HG03060 (cell line): ENCODE data around the gene SPRED2.
A peak's percentile ranks its signal among the peaks of the same experiment; 100 is the strongest.

Experiments
- ATAC-seq: cut with Tn5 transposase; IDR thresholded peaks from one replicate; pipeline ENCODE4 v1.9.1; 2021; ENCODE audit warnings: low read depth, moderate number of reproducible peaks; ENCODE audit not compliant: unreplicated experiment

Gene SPRED2

DNA sequence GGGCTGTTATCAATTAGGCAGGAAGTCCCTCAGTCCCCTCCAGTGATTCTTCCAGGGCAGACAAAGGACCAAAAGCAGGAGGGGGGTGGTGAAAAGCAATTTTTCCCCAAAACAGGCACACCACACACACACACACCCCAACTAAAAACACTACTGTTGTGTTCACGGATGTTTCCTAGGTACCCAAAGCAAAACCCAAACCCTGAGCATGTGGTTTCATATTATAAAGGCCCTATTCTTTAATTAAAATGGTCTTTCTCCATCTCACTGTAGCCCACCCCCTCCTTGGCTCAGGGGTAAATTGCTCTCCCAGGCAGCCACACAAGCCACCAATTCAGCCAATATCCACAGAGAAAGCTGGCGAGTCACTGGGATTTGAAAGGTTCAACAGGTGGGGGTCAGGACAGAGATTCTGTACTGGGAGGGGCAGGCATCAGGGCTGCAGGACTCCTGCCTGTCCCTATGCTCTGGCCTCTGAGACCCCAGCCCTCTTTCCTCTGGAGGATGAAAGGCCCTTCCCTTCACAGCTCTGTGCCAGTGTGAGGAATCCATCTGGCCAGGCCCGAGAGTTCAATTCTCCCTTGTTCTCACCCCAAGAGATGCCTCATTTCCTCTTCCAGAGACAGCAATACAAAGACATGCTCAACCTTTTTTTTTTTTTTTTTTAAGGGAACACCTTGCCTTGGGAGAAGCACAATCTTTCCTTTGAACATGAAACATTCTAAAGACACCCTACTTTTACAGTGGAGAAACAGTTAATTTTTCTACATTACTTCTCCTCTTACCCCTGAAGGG lies 43.6 kb downstream of the SPRED2 start:
- ATAC-seq, result no peak

DNA sequence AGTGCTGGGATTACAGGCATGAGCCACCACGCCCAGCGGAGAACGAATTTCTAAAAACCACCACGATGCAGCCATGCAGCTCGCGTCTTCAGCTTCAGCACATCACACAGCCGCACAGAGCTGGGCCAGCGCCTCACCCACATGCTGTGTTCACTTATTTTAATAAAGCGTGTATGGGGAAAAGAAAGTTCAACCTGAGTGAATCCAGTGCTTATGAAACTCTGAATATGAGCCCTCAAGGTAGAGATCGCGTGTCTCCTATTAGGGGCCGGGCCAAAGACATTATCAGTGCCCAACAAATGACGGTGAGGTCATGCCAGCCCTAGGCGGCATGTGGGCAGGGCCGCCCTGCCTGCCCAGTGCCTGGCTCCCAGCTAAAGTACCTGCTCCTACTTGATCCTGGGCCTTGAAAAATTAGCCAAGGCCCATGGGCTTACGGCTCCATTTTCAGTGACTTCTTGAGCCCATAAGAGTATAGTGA lies 44.3 kb downstream of the SPRED2 start:
- ATAC-seq, result peak; percentile 82

DNA sequence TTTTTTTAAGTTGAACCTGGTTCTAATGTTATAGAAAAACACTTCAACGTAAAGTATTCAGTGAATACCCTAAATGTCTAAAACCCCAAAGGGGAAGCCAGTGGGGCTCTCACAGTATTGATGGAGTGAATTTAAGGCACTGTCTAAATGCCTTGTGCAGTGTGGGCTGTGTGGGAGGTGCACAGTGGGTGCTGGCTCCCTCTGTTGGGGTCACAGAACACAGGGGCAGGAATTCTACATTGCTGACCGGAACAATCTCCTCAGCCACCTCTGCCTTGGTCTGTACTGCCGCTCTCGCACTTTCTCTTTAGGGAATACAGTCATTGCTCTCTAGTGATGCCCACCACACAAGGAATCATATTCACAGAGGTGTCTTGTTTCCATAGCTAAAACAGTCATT lies 45.4 kb downstream of the SPRED2 start:
- no peak for ATAC-seq

DNA sequence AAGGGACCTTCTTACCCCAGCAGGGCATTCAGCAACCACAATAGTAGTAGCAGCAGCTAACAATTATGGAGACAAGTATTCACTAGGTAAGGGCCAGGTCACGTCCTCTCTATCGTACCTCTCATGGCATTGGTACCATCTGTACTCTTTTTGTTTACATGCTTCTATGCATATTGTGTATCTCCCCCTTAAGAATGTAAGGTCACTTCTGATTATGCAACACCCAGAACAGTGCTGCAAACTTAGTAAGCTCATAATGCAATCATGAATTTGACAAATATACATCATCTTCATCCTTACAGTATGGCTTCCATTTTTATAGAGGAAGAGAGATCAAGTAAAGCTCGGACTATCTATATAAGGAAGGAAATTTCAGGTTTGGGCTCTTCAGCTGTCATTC lies 46.1 kb downstream of the SPRED2 start:
- no peak for ATAC-seq

- no peak for ATAC-seq
These were observed 48.6 kb downstream of the SPRED2 start for GRCh38 chr2:65383541-65384488.

- ATAC-seq, result peak; percentile 64
These were observed 49.5 kb downstream of the SPRED2 start for GRCh38 chr2:65382776-65383357.

DNA sequence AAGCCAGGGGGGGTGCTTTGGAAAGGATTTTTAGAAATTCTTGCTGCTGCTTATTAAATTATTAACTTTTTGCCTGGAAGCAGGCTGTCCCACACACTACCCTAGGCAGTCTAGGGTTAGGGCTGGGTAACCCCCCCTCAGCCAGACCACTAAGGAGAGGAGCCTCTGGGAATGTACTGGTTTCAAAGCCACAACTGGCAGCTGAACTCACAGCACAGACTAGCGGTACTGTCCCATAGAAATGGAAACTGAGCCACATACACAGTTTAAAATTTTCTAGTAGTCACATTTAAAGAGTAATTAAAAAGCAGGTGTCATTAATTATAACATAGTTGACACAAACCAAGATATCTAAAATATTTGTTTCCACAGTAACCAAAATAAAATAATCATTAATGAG lies 50.1 kb downstream of the SPRED2 start:
- no peak for ATAC-seq

GRCh38 chr2:65381607-65382051 lies 50.8 kb downstream of the SPRED2 start:
- ATAC-seq, result no peak

DNA sequence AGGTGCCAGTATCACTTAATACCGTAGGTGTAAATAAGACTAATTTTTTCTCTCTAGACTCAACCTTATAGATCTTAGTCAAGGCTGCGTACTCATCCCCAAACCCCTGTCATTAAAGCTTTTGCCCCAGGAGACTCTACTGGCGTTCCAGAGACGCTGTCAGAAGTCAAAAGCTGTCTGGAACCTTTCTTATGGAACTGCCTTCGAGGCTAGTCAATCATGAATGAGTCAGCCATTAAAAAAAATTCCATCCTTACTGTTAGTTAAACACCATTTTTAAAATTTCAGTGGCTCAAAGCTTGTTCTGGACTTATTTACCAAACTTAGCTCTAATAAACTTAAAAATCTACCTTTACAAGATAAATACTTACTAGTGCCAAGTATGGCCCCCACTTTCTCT lies 52.1 kb downstream of the SPRED2 start:
- no peak for ATAC-seq

GRCh38 chr2:65379721-65380171 lies 52.7 kb downstream of the SPRED2 start:
- ATAC-seq, result no peak

GRCh38 chr2:65379223-65379622 lies 53.2 kb downstream of the SPRED2 start:
- ATAC-seq, result no peak

GRCh38 chr2:65378290-65378689 lies 54.1 kb downstream of the SPRED2 start:
- no peak for ATAC-seq

- ATAC-seq, result no peak
These were observed 54.7 kb downstream of the SPRED2 start for GRCh38 chr2:65377556-65378192.

GRCh38 chr2:65375723-65376122 lies 56.7 kb downstream of the SPRED2 start:
- no peak for ATAC-seq

DNA sequence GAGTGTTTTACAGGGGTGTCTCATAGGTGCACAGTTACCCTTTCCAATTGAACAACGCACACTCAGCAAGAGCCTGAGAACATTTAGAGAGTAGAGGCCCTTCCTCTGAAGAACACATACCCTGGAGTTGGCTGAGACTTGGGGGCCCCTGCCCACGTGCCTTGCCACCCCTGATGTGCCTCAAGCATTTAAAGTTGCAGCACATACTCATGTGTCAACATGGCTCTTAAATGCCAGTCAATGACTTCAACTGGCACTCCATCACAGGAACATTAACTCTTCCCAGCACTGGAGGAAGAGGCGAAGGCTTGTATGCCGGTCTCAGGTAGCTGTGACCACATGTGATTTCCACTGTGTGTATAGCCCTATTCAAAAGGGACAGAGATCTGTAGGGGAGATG lies 57.4 kb downstream of the SPRED2 start:
- ATAC-seq, result no peak

GRCh38 chr2:65374575-65374974 lies 57.8 kb downstream of the SPRED2 start:
- no peak for ATAC-seq

GRCh38 chr2:65373365-65373918 lies 59.0 kb downstream of the SPRED2 start:
- ATAC-seq, result no peak

DNA sequence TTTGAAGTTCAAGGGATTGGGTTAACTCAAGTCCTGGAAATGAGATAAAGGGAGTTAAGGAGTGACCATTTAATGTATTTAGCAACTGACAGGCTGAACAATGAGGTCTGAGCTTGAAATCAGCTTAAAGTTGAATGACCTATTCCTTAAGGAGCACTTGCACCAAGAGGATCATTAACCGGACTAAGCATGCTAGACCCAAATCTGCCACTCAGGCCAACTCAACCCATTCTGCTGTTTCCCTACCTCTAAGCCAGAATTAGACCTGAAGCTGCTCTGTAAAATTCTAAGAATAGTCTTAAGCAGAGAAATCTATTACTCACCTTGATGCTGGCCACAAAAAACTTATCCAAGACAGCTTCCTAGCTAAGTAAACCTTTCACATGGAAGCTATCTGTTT lies 59.8 kb downstream of the SPRED2 start:
- ATAC-seq, result no peak

DNA sequence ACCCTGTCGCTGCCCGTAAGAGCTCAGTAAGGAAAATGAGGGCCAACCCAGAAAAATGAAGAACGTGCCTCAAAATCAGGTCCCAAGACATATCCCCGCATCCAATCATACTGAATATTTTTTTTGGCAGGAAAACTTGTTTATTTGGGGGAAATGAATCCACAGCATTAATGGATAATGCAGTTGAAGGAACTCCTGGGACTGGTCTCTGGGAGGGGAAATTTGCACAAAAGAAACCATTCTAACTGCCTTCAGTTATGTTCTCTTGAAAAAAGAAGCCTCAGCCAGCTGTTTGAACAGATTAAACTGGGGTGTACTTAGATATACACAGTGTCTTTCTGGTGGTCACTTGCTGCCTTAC lies 61.3 kb downstream of the SPRED2 start:
- no peak for ATAC-seq

GRCh38 chr2:65370387-65371073 lies 61.9 kb downstream of the SPRED2 start:
- ATAC-seq, result no peak
